Epithelial cell of proximal tubule (primary cell): ENCODE results near the gene NTM. TPM values are rescaled to one million over a fixed set of nuclear protein-coding genes. Genes with fewer than 3 reads are reported as not detected.

Experiments used
- DNase-seq: peaks from one replicate; pipeline ENCODE4 v3.0.0-alpha.2; 2011; ENCODE audit warnings: low read depth
- H3K4me3 ChIP-seq: 2 replicates; pipeline ENCODE4 v1.5.1; 2011; ENCODE audit warnings: low read depth, mild to moderate bottlenecking, low read length
- total RNA-seq: library from RNA; depleted of rRNA; stranded (reverse); fragments of >200 nt; gene quantifications from 2 replicates; pipeline ENCODE4 v1.2.3, GENCODE V29; 2015
- TF ChIP-seq, protein P1 (sequence below): conservative IDR thresholded peaks from 2 replicates; pipeline ENCODE4 v1.5.1; 2012; ENCODE audit warnings: low read depth, mild to moderate bottlenecking, low read length

The NTM gene
- total RNA-seq, 1 donor from 2014 or later, result 5.3 TPM

DNA sequence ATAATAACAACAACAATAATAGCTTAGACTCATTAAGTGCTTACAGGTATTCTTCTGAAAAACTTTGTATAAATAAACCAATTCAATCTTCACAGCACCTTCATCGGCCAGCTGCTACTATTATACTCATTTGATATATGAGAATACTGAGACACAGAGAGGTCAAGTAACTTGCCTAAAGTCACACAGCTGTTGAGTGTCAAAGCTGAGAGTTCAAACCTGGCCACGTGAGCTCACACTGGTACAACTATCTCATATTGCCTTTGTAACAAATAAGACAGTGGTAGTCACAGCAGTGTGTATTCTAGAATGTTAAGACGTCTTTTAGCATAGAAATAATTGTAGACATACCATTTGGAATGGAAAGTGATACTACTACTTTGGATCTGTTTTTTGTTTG is 268.5 kb downstream of the NTM start:
- DNase-seq, result no peak
- TF ChIP-seq, protein P1, sequence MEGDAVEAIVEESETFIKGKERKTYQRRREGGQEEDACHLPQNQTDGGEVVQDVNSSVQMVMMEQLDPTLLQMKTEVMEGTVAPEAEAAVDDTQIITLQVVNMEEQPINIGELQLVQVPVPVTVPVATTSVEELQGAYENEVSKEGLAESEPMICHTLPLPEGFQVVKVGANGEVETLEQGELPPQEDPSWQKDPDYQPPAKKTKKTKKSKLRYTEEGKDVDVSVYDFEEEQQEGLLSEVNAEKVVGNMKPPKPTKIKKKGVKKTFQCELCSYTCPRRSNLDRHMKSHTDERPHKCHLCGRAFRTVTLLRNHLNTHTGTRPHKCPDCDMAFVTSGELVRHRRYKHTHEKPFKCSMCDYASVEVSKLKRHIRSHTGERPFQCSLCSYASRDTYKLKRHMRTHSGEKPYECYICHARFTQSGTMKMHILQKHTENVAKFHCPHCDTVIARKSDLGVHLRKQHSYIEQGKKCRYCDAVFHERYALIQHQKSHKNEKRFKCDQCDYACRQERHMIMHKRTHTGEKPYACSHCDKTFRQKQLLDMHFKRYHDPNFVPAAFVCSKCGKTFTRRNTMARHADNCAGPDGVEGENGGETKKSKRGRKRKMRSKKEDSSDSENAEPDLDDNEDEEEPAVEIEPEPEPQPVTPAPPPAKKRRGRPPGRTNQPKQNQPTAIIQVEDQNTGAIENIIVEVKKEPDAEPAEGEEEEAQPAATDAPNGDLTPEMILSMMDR, result no peak
- H3K4me3 ChIP-seq, result no peak overlapping the region

DNA sequence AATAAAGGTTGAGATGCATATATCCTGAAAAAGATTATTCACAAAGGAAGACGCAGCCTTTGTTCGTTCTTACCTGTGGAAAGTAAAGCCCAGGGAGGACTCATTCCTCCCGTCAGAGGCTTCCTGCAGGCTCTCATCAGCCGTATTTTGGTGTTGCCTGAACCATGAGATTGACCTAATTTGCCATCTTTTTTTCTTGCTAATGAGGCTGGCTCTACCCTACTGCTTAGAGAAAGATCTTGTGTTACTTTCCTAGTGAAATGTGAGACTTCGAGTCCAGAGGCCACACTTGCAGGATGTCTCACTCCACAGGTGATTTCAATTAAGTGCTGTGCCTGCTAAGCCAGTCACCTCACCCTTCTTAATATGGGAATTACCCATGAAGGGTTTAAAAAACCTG is 269.9 kb downstream of the NTM start:
- TF ChIP-seq, protein P1, result no peak
- H3K4me3 ChIP-seq, result no peak overlapping the region
- no peak for DNase-seq

DNA sequence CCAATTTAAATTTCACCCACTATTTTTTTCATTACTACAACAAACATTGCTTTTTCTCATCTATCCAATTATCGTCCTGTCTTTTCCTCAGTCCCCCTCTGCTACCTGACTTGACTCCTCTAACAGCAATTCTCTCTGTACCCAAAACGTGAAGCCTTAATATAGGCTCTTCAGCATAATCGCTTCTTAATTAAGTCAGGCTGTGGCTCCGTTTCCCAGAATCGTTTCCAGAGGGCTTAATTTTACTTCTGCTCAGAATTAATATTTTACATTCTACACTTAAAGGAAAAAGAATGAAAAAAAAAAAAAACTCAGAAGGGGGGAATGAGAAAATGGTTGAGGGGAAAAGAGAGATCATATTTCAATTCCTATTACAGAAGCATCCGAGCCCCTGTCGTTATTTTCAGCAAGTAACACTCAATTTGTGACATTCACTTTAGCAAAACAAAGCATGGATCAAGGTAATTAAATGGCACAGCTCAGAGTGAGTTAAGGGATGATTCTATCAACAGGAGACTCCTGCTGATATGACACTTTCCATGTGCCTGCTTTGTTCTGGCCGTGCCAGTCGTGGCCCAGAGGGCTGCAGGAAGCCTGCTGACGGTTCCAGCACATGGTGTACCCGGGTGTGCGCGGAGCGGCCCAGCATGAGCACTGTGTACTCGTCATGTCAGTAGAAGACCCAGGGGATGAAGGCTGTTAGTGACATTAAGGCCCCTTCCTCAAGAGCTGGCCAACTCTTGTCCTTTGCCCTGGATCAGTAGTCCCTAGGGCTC is 272.5 kb downstream of the NTM start:
- TF ChIP-seq, protein P1, result no peak
- DNase-seq, result no peak
- no peak overlapping the region for H3K4me3 ChIP-seq

DNA sequence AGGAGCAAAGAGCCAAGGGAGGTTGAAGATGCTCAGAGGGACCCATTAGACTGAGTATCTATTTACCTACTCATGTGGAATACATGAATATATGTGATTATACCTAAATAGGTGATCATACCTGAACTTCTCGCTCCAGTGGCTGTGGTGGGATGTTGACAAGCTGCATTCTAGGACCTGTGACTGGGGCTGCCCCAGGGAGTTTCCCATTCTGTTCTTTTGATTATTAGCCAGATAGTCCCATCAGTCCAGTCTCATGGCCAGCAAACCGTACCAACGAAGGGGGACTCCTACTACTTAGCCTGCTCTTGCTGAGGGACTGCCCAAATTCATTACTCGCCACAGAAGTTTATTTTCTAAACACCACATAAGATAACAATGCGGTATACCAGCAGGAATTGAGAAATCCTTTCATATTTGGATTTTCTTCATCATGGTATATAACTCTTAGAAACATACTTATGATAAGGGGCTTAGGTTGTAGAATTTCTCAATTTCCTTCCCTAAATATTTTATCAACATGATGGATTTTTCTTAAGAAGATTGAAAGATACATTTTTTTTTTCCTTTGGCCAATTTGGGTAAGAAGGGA is 273.9 kb downstream of the NTM start:
- TF ChIP-seq, protein P1, result no peak
- DNase-seq, result no peak
- no peak overlapping the region for H3K4me3 ChIP-seq

DNA sequence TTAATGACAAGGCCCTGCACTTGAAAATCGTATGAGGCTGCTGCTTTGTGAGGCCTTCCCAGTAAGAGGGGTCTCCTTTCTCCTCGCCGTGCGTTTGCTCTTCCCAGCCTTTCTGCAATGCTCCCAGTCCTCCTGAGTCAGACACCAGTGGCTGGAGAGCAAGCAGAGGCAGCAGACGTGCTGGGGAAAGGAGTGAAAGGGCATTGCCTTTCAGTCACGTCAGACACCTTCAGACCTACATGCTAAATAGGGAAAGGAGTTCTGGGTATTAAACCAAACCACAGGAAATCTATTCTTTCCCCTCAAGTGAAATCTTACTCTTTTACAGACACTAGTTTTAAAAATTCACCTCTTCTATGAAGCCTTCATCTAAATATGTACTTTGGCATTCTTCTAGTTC is 274.8 kb downstream of the NTM start:
- no peak overlapping the region for H3K4me3 ChIP-seq
- DNase-seq, result no peak
- TF ChIP-seq, protein P1, result no peak

DNA sequence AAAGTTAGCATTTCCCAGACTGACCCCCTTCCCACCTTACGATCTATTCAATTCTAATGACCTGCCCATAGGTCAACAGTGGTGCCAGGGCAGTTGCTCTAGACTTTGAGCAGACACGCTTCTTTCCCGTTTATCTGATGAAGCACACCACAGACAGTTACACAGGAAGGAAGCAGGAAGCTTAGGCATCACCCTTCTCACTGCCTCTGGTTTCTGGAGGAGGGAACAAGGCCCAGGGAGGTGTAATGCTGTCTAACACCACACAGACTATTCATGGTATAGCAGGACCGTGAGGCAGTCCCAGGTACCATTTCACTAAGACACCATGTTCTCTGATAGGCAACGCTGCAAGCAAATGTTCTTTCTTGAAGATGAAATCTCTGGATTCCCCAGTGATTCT is 279.4 kb downstream of the NTM start:
- DNase-seq, result no peak
- TF ChIP-seq, protein P1, result no peak
- no peak overlapping the region for H3K4me3 ChIP-seq

DNA sequence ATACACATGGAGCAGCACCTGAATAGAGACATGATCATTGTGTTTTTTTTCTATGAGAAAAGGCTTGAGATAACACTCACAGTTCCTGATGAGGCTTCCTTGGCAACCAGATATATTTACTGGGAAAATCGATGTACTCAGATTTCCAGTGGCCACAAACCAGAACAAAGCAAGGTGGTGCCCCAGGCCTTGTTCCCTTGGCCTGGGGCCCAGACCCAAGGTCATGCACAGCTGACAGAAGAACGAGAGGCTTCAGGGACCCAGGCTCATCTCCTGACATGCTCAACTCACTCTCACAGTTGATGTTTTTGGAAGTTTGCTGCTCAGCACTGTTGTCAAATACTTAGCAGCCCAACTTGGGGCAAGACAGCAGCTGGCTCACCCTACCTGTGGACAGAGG is 281.8 kb downstream of the NTM start:
- DNase-seq, result no peak
- H3K4me3 ChIP-seq, result no peak overlapping the region
- TF ChIP-seq, protein P1, result no peak
